Measurements from ENCODE around the gene CTSK.

CTSK gene

DNA sequence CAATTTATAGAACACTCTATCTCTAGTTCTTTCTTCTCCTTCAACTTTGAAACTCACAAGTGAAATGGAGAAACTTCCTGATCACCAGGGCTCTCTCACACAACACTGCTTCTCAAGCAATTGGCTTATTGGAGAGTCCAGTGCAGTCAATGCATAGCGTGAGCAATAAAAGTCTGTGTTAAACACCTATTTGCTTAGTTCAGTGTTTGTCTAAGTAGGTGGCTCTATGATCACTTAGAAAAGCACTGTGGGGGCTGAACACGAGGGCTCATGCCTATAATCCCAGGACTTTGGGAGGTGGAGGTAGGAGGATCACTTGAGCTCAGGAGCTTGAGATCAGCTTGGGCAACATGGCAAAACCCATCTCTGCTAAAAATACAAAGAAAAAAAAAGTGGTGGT is 54.6 kb downstream of the CTSK start:
- no peak for DNase-seq

GRCh38 chr1:150751443-150751842 is 56.6 kb downstream of the CTSK start:
- DNase-seq = no peak

- DNase-seq = no peak
Observed at GRCh38 chr1:150749720-150750311, 58.2 kb downstream of the CTSK start.

GRCh38 chr1:150748878-150749719 is 59.0 kb downstream of the CTSK start:
- DNase-seq = no peak
